T follicular helper cell (primary cell): ENCODE measurements around the gene PLEKHG4.
A peak's percentile ranks its signal among the peaks of the same experiment; 100 is the strongest.

Experiments
- DNase-seq: peaks from one replicate; pipeline ENCODE4 v3.0.0-alpha.2; 2020; ENCODE audit warnings: low read depth

PLEKHG4 gene

DNA sequence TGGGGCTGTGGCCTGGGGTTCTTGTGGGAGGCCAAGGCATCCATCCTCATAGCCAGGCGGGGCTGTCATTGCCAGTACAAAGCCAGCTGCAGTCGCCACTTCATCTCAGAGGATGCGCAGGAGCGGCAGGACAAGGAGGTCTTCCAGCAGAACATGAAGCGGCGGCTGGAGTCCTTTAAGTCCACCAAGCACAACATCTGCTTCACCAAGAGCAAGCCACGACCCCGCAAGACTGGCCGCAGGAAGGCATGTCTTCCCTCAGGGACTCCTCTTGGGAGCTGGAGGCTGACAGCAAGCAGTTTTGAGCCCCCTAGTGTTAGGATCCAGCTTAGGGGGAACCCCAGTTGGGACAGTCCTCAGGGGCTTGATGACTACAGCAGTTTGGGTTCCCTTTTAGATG lies 15.1 kb upstream of the PLEKHG4 start:
- DNase-seq, result no peak

DNA sequence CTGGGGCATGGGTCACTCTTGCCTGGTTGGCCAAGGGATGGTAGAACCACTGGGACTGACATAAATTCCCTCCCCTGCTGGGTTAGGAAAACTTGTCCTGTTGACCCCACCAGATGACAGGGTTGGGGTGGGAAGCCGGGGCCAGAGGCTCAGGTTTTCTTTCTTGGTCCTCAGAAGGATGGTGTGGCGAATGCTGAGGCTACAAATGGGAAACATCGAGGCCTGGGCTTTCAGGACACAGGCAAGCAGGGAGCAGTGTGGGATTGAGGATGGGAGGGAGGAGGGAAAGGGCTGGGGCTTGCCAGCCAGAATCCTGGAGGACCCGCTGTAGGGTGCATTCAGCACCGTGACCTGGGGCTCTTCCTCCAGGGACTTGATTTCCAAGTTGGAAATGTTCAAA lies 14.5 kb upstream of the PLEKHG4 start:
- no peak for DNase-seq

DNA sequence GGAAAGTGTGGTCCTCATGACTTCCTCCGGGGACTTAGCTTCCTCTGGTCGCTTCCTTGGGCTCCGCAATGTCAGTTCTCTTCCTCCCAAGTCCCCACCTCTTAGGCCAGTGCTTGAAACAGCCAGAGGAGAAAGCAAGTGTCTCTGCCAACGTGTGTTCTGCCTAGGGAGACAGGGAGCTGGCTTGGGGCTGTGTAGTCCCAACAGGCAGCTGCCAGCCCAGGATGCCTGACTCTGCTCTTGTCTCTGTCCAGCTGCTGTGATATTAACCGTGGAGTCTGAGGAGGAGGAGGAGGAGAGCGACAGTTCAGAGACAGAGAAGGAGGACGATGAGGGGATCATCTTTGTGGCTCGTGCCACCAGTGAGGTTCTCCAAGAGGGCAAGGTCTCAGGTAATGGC lies 13.5 kb upstream of the PLEKHG4 start:
- DNase-seq, result no peak

GRCh38 chr16:67268136-67268579 lies 11.2 kb upstream of the PLEKHG4 start:
- DNase-seq, result no peak

DNA sequence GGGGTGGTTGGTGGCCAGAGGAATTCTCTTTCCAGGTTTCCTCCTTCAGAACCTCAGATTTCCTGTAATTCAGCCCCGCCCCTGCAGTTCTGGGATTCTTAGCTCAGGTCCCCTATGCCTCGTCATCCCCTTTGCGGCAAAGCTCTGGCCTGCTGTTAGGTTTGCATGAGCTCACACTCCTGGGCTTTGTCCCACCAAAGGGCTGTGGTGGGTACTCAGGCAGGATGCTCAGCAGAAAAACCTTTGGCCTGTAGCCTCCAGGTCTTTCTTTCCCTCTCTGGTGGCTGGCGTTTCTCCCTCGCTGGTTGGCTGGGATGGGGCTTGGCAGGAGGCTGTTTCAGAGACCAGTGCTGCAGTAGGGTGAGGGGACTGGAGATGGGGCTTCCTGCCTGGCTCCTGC lies 9.6 kb upstream of the PLEKHG4 start:
- DNase-seq, result no peak

DNA sequence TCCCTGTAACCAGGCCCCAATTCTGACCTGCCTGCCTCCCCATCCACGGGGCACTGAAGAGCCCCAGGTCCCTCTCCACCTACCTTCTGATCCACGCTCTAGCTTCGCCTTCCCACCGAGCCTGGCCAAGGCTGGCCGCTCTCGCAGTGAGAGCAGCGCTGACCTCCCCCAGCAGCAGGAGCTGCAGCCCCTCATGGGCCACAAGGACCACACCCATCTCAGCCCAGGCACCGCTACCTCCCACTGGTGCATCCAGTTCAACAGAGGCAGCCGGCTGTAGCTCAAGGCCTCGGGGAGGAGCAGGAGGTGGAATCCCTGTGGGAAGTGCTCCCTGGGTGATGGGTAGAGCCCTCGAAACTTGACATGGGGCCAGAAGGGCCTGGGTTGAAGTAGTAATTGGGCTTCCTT lies 8.4 kb upstream of the PLEKHG4 start:
- no peak for DNase-seq

- DNase-seq, result no peak
Measured at GRCh38 chr16:67271446-67271845, 7.9 kb upstream of the PLEKHG4 start.

- DNase-seq, result no peak
Measured at GRCh38 chr16:67275321-67275720, 4.0 kb upstream of the PLEKHG4 start.

- DNase-seq, result no peak
Measured at GRCh38 chr16:67277294-67277998, 1.9 kb upstream of the PLEKHG4 start.

DNA sequence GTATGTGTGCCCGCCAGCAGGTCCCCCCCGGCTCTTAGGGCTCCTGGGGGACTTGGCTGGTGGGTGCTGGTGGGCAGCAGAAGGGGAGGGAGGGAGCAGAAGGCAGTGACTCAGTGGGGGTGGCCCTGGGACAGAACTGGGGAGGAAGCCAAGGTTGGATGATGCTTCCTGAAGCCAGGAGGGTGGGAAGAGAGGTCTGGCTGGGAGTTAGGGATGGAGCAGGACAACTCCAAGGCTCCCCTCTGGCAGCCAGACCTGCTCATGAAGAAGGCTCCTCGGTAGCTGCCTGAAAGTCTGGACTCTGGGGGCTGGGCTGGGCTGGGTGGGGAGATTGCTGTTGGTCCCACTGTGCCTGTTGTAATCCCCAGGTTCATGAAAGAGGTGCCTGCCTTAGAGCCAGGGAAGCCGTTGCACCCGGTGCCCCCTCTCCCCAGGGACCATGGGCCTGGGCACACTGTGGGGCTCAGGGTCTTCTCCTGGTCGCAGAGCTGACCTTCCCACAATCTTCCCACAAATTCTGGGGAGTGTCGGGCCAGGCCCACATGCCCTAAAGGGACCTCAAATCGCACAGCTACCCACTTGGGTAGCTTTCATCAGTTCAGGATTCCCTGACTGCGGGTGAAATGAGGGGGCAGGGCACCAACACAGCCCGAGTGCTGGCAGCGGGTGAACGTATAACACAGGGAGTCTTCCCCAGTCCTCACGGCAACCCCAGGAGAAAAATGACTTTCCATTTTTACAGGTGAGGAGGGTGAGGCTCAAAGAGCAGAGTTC lies 1.1 kb upstream of the PLEKHG4 start:
- DNase-seq, result no peak

GRCh38 chr16:67278773-67279295 lies 498 bp upstream of the PLEKHG4 start:
- peak; percentile 20 for DNase-seq

DNA sequence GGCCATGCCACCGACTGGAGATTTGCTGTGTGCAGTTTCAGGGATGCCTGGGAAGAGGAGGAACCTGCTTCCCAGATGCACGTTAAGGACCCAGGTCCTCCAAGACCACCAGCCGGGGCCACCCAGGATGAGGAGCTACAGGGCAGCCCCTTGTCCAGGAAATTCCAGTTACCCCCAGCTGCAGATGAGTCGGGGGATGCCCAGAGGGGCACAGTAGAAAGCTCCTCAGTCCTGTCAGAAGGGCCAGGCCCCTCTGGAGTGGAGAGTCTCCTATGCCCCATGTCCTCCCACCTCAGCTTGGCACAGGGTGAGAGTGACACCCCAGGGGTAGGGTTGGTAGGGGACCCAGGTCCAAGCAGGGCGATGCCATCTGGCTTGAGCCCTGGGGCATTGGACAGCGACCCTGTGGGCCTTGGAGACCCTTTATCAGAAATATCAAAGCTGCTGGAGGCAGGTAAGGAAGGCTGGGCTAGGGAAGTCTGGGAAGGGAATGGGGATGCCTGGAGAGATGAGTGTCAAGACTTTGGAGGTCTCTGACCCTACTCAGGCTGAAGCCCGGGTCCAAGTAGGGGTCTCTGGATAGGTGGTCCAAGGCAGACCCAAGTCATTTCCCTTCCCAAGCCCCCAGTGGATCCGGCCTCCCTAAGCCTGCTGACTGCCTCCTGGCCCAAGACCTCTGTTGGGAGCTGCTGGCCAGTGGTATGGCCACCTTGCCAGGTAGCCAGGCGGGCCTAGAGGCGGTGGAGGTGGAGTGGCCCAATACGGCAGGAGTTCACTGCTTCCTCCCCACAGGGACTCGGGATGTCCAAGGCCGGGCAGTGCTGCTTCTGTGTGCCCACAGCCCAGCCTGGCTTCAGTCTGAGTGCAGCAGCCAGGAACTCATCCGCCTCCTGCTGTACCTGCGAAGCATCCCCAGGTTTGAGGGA lies 1.0 kb downstream of the PLEKHG4 start:
- no peak for DNase-seq

GRCh38 chr16:67281536-67282446 lies 2.5 kb downstream of the PLEKHG4 start:
- DNase-seq, result no peak

- DNase-seq, result no peak
Measured at GRCh38 chr16:67282447-67282805, 3.1 kb downstream of the PLEKHG4 start.

DNA sequence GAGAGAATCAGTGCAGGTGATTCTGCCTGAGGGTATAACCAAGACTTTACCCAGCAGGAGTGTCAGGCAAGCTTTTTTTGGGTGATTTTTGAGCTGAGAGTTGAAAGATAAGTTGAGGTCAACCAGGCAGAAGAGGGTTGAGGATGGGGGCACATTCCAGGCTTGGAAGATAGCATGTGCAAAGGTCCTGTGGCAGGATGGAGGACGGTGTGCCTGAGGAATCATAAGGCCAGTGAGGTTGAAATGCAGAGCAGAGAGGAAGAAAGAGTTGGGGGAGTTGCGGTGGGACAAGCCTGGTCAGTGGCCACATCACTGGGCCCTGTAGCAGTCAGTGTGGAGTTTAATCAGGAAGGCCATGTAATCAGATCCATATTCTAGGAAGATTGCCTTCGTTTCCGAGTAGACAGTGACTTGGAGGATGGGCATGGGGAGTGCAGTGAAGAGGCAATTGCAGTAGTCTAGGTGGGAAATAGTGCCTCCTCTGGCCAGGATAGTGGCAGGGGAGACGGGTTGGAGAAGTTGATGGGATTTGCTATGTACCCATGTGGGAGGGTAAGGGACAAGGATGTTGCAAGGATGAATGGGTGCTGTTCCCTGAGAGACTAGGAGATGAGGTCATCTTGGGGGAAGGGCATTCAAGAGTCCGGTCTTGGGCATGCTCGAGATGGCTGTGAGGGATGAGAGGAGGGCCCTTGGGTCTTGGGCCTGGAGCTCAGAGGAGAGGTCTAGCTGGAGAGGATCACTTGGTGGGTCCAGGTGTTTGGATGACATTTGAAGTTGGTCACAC lies 3.9 kb downstream of the PLEKHG4 start:
- no peak for DNase-seq

DNA sequence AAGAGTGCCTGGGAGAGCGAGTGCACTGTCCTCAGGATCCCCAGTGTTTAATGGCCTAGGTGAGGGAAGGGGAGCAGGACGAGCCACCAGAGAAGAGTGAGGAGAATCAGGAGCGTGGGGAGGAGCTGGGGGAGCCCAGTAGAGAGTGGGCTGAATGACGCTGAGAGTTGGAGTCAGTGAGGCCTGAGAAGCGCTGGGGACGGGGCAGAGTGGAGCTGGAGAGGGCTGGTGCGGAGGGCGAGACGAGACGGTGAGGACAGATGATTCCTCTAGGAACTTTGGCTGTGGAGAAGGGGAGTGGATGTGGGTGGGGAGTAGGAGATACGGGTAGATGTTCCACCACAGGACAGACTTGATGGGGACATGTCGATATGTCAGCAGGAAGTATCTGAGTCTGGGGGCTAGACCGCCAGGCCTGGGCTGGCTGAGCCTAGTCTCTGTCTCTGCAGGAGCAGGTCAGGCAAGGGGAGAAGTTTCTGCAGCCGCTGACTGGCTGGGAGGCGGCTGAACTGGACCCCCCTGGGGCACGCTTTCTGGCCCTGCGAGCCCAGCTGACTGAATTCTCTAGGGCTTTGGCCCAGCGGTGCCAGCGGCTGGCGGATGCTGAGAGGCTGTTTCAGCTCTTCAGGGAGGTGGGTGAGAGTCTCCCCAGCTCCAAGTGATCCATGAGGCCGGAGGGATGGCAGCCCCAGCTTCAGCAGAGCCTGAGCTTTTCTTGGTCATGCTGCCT lies 4.7 kb downstream of the PLEKHG4 start:
- DNase-seq, result no peak

DNA sequence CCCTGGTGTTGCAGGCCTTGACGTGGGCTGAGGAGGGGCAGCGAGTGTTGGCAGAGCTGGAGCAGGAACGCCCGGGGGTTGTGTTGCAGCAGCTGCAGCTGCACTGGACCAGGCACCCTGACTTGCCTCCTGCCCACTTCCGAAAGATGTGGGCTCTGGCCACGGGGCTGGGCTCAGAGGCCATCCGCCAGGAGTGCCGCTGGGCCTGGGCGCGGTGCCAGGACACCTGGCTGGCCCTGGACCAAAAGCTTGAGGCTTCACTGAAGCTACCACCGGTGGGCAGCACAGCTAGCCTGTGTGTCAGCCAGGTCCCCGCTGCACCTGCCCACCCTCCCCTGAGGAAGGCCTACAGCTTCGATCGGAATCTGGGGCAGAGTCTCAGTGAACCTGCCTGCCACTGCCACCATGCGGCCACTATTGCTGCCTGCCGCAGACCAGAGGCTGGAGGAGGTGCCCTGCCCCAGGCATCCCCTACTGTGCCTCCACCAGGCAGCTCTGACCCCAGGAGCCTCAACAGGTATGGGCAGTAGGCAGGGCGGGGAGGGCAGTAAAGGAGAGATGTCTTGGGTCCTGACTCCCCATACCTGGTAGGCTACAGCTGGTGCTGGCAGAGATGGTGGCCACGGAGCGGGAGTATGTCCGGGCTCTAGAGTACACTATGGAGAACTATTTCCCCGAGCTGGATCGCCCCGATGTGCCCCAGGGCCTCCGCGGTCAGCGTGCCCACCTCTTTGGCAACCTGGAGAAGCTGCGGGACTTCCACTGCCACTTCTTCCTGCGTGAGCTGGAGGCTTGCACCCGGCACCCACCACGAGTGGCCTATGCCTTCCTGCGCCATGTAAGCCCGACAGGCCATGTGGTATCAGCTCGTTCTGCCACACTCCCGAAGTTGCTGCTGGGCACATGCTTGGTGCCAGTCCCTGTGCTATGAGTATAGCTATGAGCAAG lies 5.6 kb downstream of the PLEKHG4 start:
- DNase-seq, result no peak

DNA sequence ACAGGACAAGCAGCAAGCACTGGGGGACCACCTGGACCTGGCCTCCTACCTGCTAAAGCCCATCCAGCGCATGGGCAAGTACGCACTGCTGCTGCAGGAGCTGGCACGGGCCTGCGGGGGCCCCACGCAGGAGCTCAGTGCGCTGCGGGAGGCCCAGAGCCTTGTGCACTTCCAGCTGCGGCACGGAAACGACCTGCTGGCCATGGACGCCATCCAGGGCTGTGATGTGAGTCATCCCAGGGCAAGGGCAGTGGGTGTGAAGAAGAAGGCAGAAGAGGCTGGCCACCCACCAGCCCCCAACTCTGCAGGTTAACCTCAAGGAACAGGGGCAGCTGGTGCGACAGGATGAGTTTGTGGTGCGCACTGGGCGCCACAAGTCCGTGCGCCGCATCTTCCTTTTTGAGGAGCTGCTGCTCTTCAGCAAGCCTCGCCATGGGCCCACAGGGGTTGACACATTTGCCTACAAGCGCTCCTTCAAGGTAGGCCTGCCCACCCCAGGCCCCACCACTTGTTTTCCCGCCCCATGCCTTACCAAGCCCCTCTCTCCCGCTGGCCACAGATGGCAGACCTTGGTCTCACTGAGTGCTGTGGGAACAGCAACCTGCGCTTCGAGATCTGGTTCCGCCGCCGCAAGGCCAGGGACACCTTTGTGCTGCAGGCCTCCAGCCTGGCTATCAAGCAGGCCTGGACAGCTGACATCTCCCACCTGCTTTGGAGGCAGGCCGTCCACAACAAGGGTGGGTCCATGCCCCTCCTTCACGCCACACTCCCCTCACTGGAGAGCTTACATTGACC lies 7.3 kb downstream of the PLEKHG4 start:
- DNase-seq, result no peak
